Colonic mucosa (tissue), 4 donors: Measurements from ENCODE around the gene BICRA. TPM values are rescaled to one million over a fixed set of nuclear protein-coding genes. Genes with fewer than 3 reads are reported as not detected.
A peak's percentile ranks its signal among the peaks of the same experiment; 100 is the strongest.
"Not testable (repeated sequence)": the region's sequence is repeated elsewhere in the genome, so short reads cannot be mapped to it uniquely, and the experiment has no call there.

Source experiments
- DNase-seq: peaks from one replicate; pipeline ENCODE4 v3.0.0-alpha.2; 2020
- H3K27ac ChIP-seq: fragments of 200-600 bp; one replicate; pipeline ENCODE4 v1.8.0; 2021
- H3K27me3 ChIP-seq: fragments of 200-600 bp; one replicate; pipeline ENCODE4 v1.8.0; 2021
- H3K36me3 ChIP-seq: fragments of 200-600 bp; one replicate; pipeline ENCODE4 v1.8.0; 2021
- H3K4me1 ChIP-seq: fragments of 200-600 bp; one replicate; pipeline ENCODE4 v1.8.0; 2021; ENCODE audit warnings: mild to moderate bottlenecking
- H3K4me3 ChIP-seq: fragments of 200-600 bp; one replicate; pipeline ENCODE4 v1.8.0; 2021
- H3K9ac ChIP-seq, 2 donors: one replicate each; pipeline ENCODE4 v1.7.0; 2013; ENCODE audit warnings: control low read depth in 2 of 2, low read depth in 2 of 2, low read length in 2 of 2
- H3K9me3 ChIP-seq: fragments of 200-600 bp; one replicate; pipeline ENCODE4 v1.8.0; 2021
- CTCF ChIP-seq: fragments of 200-600 bp; IDR thresholded peaks from one replicate; pipeline ENCODE4 v1.8.0; 2022; ENCODE audit warnings: antibody characterized with exemption, mild to moderate bottlenecking
- intact Hi-C: fragments of 100-400 bp; cut with DNase I; formaldehyde crosslinking; loops from one replicate; pipeline ENCODE4 v1.14.1; 2022
- total RNA-seq, 2 donors: library from RNA; stranded (reverse); fragmentation: NEBNext Ultra II Directional in 1 of 2; extraction: Animal tissue kit (Norgen Biotek cat#: 25700) in 1 of 2; gene quantifications; one replicate each; pipeline ENCODE4 v1.2.1, GENCODE V29; 2021
- donor health status: healthy.
- donor health status: DM: no; HTN: no; CAD: no.
- donor health status: DM: no; HTN: no; CAD: no.

Gene BICRA
- total RNA-seq, 2 donors from 2014 or later, result 11.7 to 13.4 TPM

- Histone ChIP-seq H3K4me1 (peaks cover 9% of the 10 kb centered on the region), H3K9ac (no peak overlapping the region), H3K27me3 (no peaks in the 10 kb centered on the region), H3K4me3 (no peak overlapping the region), H3K36me3 (no peaks in the 10 kb centered on the region), H3K9me3 (no peaks in the 10 kb centered on the region), H3K27ac (no peak overlapping the region)
- no peak for TF ChIP-seq CTCF
- no peak for DNase-seq
- intact Hi-C loops, result no loop called here
Measured at GRCh38 chr19:47725759-47726401, 116.9 kb downstream of the BICRA start.

- no peak for DNase-seq
- Histone ChIP-seq H3K4me1 (peaks cover 9% of the 10 kb centered on the region), H3K9ac (no peak overlapping the region), H3K36me3 (no peaks in the 10 kb centered on the region), H3K4me3 (no peak overlapping the region), H3K9me3 (no peaks in the 10 kb centered on the region), H3K27ac (no peak overlapping the region), H3K27me3 (no peaks in the 10 kb centered on the region)
- no peak for TF ChIP-seq CTCF
- intact Hi-C loops, result no loop called here
Measured at GRCh38 chr19:47726467-47726866, 117.5 kb downstream of the BICRA start.

DNA sequence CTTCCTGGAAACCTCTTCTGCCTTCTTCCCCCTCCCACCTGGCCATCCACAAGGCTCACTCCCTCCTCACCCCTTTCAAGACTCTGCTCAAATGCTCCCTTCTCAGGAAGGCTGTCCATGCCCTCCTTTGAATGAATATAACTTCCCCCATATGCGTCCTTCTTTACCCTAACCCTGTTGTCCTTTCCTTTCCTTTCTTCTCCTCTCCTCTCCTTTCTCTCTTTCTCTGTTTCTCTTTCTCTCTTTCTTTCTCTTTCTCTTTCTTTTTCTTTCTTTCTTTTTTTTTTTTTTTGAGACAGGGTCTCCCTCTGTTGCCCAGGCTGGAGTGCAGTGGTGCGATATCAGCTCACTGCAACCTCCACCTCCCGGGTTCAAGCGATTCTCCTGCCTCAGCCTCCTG, 119.4 kb downstream of the BICRA start:
- H3K9ac ChIP-seq, intact Hi-C loops, DNase-seq, H3K9me3 ChIP-seq, H3K36me3 ChIP-seq, H3K27me3 ChIP-seq, H3K4me3 ChIP-seq, H3K4me1 ChIP-seq: not testable (repeated sequence)
- H3K27ac ChIP-seq, result peak overlapping the region; percentile 40

DNA sequence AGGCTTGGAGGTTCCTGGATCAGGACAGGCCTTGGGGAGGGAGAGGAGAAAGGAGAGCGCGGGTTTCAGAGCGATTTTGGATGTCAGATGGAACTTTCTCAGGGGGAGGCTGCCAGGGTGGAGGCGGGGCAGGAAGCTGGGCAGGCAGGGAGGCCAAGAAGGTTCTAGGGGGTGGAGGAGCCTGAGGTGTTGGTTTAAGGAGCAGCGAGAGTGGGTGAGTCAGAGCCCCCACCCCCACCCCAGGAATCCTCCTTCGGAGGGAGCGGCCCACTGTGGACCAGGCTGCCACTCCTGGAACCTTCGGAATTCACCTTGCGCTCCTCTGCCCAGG, 120.5 kb downstream of the BICRA start:
- no peak for TF ChIP-seq CTCF
- H3K27ac ChIP-seq, result peak overlapping the region; percentile 40
- no peaks in the 10 kb centered on the region for H3K36me3 ChIP-seq
- H3K9ac ChIP-seq, result no peak overlapping the region
- DNase-seq, result peak; percentile 58
- intact Hi-C loops, result no loop called here
- H3K9me3 ChIP-seq, result no peaks in the 10 kb centered on the region
- no peak overlapping the region for H3K4me3 ChIP-seq
- H3K4me1 ChIP-seq, result peaks cover 9% of the 10 kb centered on the region
- no peaks in the 10 kb centered on the region for H3K27me3 ChIP-seq

DNA sequence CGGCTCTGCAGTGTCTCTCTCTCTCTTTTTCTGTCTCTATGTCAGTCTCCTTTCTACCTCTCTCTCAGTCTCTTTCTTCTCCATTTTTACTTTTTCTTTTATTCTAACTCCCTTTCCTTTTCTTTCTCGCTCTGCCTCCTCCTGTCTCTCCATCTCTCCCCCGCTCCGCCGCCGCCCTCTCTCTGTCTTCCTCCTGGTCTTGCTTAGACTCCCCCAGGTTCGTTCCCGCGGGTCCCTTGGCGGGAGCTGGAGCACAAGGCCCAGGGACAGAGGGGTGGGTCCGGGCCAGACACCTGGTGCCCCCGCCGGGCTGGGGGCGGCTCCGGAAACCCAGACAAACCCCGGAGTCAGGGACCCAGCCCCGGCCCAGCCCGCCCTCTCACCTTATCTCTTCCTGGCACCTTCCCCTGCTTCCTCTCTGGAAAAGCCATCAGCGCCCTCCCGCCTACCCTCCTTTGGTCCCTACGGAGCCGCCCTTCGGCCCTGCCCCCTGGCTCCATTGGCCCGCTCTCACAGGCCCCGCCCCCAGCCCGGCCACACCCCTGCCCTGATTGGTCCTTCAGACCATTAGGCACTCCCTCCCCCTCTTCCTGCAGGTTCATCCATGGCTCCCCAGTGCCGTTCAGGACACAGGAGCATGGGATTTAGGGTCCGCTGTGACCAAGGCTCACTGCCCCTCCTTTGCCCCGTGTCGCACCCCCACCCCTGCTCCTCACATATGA, 121.0 kb downstream of the BICRA start:
- Histone ChIP-seq H3K9me3 (no peaks in the 10 kb centered on the region), H3K36me3 (no peaks in the 10 kb centered on the region), H3K9ac (no peak overlapping the region), H3K27me3 (no peaks in the 10 kb centered on the region), H3K4me3 (no peak overlapping the region), H3K27ac (peak overlapping the region; percentile 40), H3K4me1 (peaks cover 9% of the 10 kb centered on the region)
- TF ChIP-seq CTCF, result no peak
- intact Hi-C loops, result no loop called here
- peak; percentile 75 for DNase-seq

- Histone ChIP-seq H3K27ac (no peak overlapping the region), H3K36me3 (no peaks in the 10 kb centered on the region), H3K4me3 (no peak overlapping the region), H3K9me3 (no peaks in the 10 kb centered on the region), H3K27me3 (no peaks in the 10 kb centered on the region), H3K4me1 (peaks cover 9% of the 10 kb centered on the region), H3K9ac (no peak overlapping the region)
- intact Hi-C loops, result no loop called here
- no peak for TF ChIP-seq CTCF
- no peak for DNase-seq
Measured at GRCh38 chr19:47730521-47730889, 121.6 kb downstream of the BICRA start.
